H9 (cell line): ENCODE results near the gene COG4. TPM values are rescaled to one million over a fixed set of nuclear protein-coding genes. Genes with fewer than 3 reads are reported as not detected.

Source experiments
- DNase-seq: peaks from one replicate; pipeline ENCODE4 v3.0.0-alpha.2; 2017
- H2AFZ ChIP-seq: one replicate; pipeline ENCODE4 v1.6.1; 2013; ENCODE audit warnings: mild to moderate bottlenecking, low read length, control low read depth, moderate library complexity
- H2AK5ac ChIP-seq: 2 replicates; pipeline ENCODE4 v1.6.1; 2013; ENCODE audit warnings: low read length, control low read depth, mixed read lengths; ENCODE audit not compliant: insufficient read length
- H2BK120ac ChIP-seq: one replicate; pipeline ENCODE4 v1.6.1; 2013; ENCODE audit warnings: low read depth, mild to moderate bottlenecking, low read length, control low read depth, inconsistent platforms; ENCODE audit not compliant: poor library complexity, severe bottlenecking
- H2BK12ac ChIP-seq: 2 replicates; pipeline ENCODE4 v1.6.1; 2013; ENCODE audit warnings: low read length, control low read depth, mixed read lengths, low read depth; ENCODE audit not compliant: insufficient read length
- H2BK15ac ChIP-seq: 2 replicates; pipeline ENCODE4 v1.6.1; 2013; ENCODE audit warnings: low read depth, low read length, control low read depth
- H2BK20ac ChIP-seq: one replicate; pipeline ENCODE4 v1.6.1; 2013; ENCODE audit warnings: low read depth, mild to moderate bottlenecking, low read length, control low read depth, inconsistent platforms; ENCODE audit not compliant: poor library complexity, severe bottlenecking
- H2BK5ac ChIP-seq: 2 replicates; pipeline ENCODE4 v1.6.1; 2013; ENCODE audit warnings: low read length, control low read depth, mixed read lengths; ENCODE audit not compliant: insufficient read length
- H3K14ac ChIP-seq: 2 replicates; pipeline ENCODE4 v1.6.1; 2013; ENCODE audit warnings: low read length, control low read depth; ENCODE audit not compliant: insufficient read depth
- H3K18ac ChIP-seq: 2 replicates; pipeline ENCODE4 v1.6.1; 2013; ENCODE audit warnings: low read depth, mild to moderate bottlenecking, mixed read lengths, low read length, control low read depth; ENCODE audit not compliant: insufficient read length
- H3K23ac ChIP-seq: 2 replicates; pipeline ENCODE4 v1.6.1; 2013; ENCODE audit warnings: low read length, control low read depth, mixed read lengths, low read depth; ENCODE audit not compliant: insufficient read length
- H3K23me2 ChIP-seq: 2 replicates; pipeline ENCODE4 v1.6.1; 2013; ENCODE audit warnings: low read depth, mild to moderate bottlenecking, mixed read lengths, low read length, control low read depth; ENCODE audit not compliant: insufficient read length, poor library complexity, severe bottlenecking
- H3K27ac ChIP-seq: 2 replicates; pipeline ENCODE4 v1.5.1; 2013; ENCODE audit warnings: low read length, control low read depth, mixed read lengths, low read depth; ENCODE audit not compliant: insufficient read length
- H3K27me3 ChIP-seq: 2 replicates; pipeline ENCODE4 v1.6.1; 2013; ENCODE audit warnings: low read length, control low read depth, inconsistent platforms; ENCODE audit not compliant: insufficient read depth
- H3K4ac ChIP-seq: 2 replicates; pipeline ENCODE4 v1.6.1; 2013; ENCODE audit warnings: low read depth, mild to moderate bottlenecking, control low read depth, inconsistent platforms, low read length, moderate library complexity
- H3K4me1 ChIP-seq: 2 replicates; pipeline ENCODE4 v1.6.1; 2013; ENCODE audit warnings: low read length, control low read depth, inconsistent platforms; ENCODE audit not compliant: insufficient read depth
- H3K4me2 ChIP-seq: 2 replicates; pipeline ENCODE4 v1.6.1; 2013; ENCODE audit warnings: low read length, control low read depth, mixed read lengths; ENCODE audit not compliant: insufficient read length, insufficient read depth
- H3K56ac ChIP-seq: 2 replicates; pipeline ENCODE4 v1.6.1; 2013; ENCODE audit warnings: low read depth, mild to moderate bottlenecking, mixed read lengths, low read length, control low read depth; ENCODE audit not compliant: insufficient read length
- H3K79me1 ChIP-seq: 2 replicates; pipeline ENCODE4 v1.6.1; 2013; ENCODE audit warnings: low read depth, mild to moderate bottlenecking, moderate library complexity, low read length, control low read depth, inconsistent platforms; ENCODE audit not compliant: insufficient read depth, poor library complexity, severe bottlenecking
- H3K79me2 ChIP-seq: 2 replicates; pipeline ENCODE4 v1.6.1; 2013; ENCODE audit warnings: low read length, control low read depth, inconsistent platforms; ENCODE audit not compliant: insufficient read depth
- H3K9ac ChIP-seq: 2 replicates; pipeline ENCODE4 v1.6.1; 2013; ENCODE audit warnings: low read length, control low read depth, mixed read lengths; ENCODE audit not compliant: insufficient read length; ENCODE audit errors: extremely low read depth
- H3K9me3 ChIP-seq: one replicate; pipeline ENCODE4 v1.6.1; 2013; ENCODE audit warnings: low read depth, low read length, inconsistent platforms; ENCODE audit not compliant: control insufficient read depth
- H3T11ph ChIP-seq: one replicate; pipeline ENCODE4 v1.6.1; 2013; ENCODE audit warnings: mild to moderate bottlenecking, low read length, control low read depth, inconsistent platforms
- H4K20me1 ChIP-seq: one replicate; pipeline ENCODE4 v1.6.1; 2013; ENCODE audit not compliant: control insufficient read depth, insufficient read length, insufficient read depth
- H4K5ac ChIP-seq: 2 replicates; pipeline ENCODE4 v1.6.1; 2013; ENCODE audit warnings: low read depth, mild to moderate bottlenecking, mixed read lengths, low read length, control low read depth; ENCODE audit not compliant: insufficient read length
- H4K8ac ChIP-seq: replicated peaks from 2 replicates; pipeline ENCODE4 v1.6.1; 2013; ENCODE audit warnings: low read length, control low read depth, mixed read lengths, low read depth; ENCODE audit not compliant: insufficient read length
- H4K91ac ChIP-seq: 2 replicates; pipeline ENCODE4 v1.6.1; 2013; ENCODE audit warnings: low read depth, mild to moderate bottlenecking, moderate library complexity, mixed read lengths, low read length, control low read depth; ENCODE audit not compliant: insufficient read length
- H3K27ac Mint-ChIP-seq, 3 experiments: 2 replicates in 2 of 3; 3 replicates in 1 of 3; pipeline ENCODE4 v1.8.0; 2020 to 2021; ENCODE audit warnings: mixed read lengths in 3 of 3, mild to moderate bottlenecking in 1 of 3, moderate library complexity in 1 of 3
- H3K27me3 Mint-ChIP-seq: 2 replicates; pipeline ENCODE4 v1.8.0; 2021; ENCODE audit warnings: low read depth, mild to moderate bottlenecking, moderate library complexity, mixed read lengths
- H3K36me3 Mint-ChIP-seq, 3 experiments: 2 replicates in 2 of 3; 3 replicates in 1 of 3; pipeline ENCODE4 v1.8.0; 2020 to 2021; ENCODE audit warnings: low read depth in 3 of 3, mixed read lengths in 3 of 3; ENCODE audit not compliant: insufficient read depth in 1 of 3
- H3K4me1 Mint-ChIP-seq, 2 experiments: 2 replicates each; pipeline ENCODE4 v1.8.0; 2020; ENCODE audit warnings: mixed read lengths in 2 of 2
- H3K4me3 Mint-ChIP-seq, 2 experiments: 2 replicates in 1 of 2; 3 replicates in 1 of 2; pipeline ENCODE4 v1.8.0; 2020 to 2021; ENCODE audit warnings: mild to moderate bottlenecking in 2 of 2, mixed read lengths in 2 of 2, moderate library complexity in 1 of 2
- H3K9me3 Mint-ChIP-seq, 2 experiments: 2 replicates in 1 of 2; 3 replicates in 1 of 2; pipeline ENCODE4 v1.8.0; 2020; ENCODE audit warnings: mild to moderate bottlenecking in 2 of 2, mixed read lengths in 2 of 2, moderate library complexity in 1 of 2
- CTCF ChIP-seq: fragments of 200-600 bp; sonication (generic); conservative IDR thresholded peaks from 3 replicates; pipeline ENCODE4 v1.8.0; 2021; ENCODE audit warnings: antibody characterized with exemption, mild to moderate bottlenecking
- WGBS: extraction: QIAGEN DNeasy Blood & Tissue Kit; methylation state at CpG from one replicate; pipeline ENCODE4 v1.1.7; 2013; ENCODE audit warnings: missing lambda C conversion rate, low lambda C conversion rate, mixed read lengths; ENCODE audit not compliant: insufficient read length; ENCODE audit errors: extremely low coverage; 5-methylcytosine and 5-hydroxymethylcytosine counted together
- total RNA-seq: library from RNA; stranded (reverse); gene quantifications from 2 replicates; pipeline ENCODE4 v1.2.1, GENCODE V29; 2021

The COG4 gene
- total RNA-seq, 1 experiment from 2014 or later, result 51.9 TPM

GRCh38 chr16:70494202-70494770 is 29.1 kb downstream of the COG4 start:
- no peak overlapping the region for H2BK20ac ChIP-seq
- H2BK120ac ChIP-seq, result no peak overlapping the region
- Mint-ChIP-seq H3K4me3 (no peak overlapping the region), H3K9me3 (no peaks in the 10 kb centered on the region), H3K27me3 (no peaks in the 10 kb centered on the region), H3K27ac (no peak overlapping the region), H3K36me3 (peaks cover 0 to 52% (median 43%) of the 10 kb centered on the region in 3 experiments; a peak in 6 of 7 replicates), H3K4me1 (no peaks in the 10 kb centered on the region)
- no peak overlapping the region for H2BK15ac ChIP-seq
- H3K23ac ChIP-seq, result no peak overlapping the region
- H3K27me3 ChIP-seq, result no peaks in the 10 kb centered on the region
- no peak overlapping the region for H3K56ac ChIP-seq
- H2BK5ac ChIP-seq, result no peak overlapping the region
- H4K20me1 ChIP-seq, result no peaks in the 10 kb centered on the region
- no peaks in the 10 kb centered on the region for H3K4me1 ChIP-seq
- WGBS, result no CpG with 5 or more reads among the region's 5 CpGs
- TF ChIP-seq CTCF, result no peak
- no peaks in the 10 kb centered on the region for H3K79me1 ChIP-seq
- H2AFZ ChIP-seq, result no peak overlapping the region
- H4K8ac ChIP-seq, result no peak overlapping the region
- no peaks in the 10 kb centered on the region for H3K9me3 ChIP-seq
- H2BK12ac ChIP-seq, result no peak overlapping the region
- no peak overlapping the region for H2AK5ac ChIP-seq
- H3K9ac ChIP-seq, result no peak overlapping the region
- H4K91ac ChIP-seq, result no peak overlapping the region
- H3K23me2 ChIP-seq, result no peaks in the 10 kb centered on the region
- no peak overlapping the region for H3K14ac ChIP-seq
- no peak overlapping the region for H4K5ac ChIP-seq
- no peak for DNase-seq
- H3K79me2 ChIP-seq, result no peaks in the 10 kb centered on the region
- no peak overlapping the region for H3T11ph ChIP-seq
- no peak overlapping the region for H3K18ac ChIP-seq
- no peak overlapping the region for H3K4me2 ChIP-seq
- no peak overlapping the region for H3K27ac ChIP-seq
- H3K4ac ChIP-seq, result no peak overlapping the region
